GM12873 (cell line): ENCODE measurements around the gene C14orf93.

ENCODE experiments used
- TF ChIP-seq, protein P1 (sequence below): IDR thresholded peaks from 2 replicates; pipeline ENCODE4 v1.5.1; 2012; ENCODE audit warnings: low read depth, mild to moderate bottlenecking, moderate library complexity, low read length, control low read depth; ENCODE audit not compliant: insufficient read depth; ENCODE audit errors: missing control alignments

The C14orf93 gene

DNA sequence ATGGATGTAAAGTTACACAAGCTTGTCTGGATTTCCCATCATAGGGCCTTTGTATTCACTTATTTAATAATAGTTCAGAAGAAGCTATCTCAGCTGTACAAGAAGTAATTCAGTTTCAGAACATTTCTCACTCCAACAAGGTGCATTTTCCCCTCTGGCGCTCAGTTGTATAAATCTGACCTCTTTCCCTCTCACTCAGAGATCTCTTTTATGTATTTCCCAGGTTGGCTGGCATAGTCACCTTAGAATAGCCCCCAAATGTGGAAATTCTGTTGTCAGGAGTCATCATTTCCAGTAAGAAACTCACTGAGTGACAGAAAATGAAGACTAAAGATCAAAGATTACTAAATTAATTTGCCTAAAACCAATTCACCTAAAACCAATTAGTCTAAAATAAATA lies 38.8 kb downstream of the C14orf93 start:
- TF ChIP-seq, protein P1, sequence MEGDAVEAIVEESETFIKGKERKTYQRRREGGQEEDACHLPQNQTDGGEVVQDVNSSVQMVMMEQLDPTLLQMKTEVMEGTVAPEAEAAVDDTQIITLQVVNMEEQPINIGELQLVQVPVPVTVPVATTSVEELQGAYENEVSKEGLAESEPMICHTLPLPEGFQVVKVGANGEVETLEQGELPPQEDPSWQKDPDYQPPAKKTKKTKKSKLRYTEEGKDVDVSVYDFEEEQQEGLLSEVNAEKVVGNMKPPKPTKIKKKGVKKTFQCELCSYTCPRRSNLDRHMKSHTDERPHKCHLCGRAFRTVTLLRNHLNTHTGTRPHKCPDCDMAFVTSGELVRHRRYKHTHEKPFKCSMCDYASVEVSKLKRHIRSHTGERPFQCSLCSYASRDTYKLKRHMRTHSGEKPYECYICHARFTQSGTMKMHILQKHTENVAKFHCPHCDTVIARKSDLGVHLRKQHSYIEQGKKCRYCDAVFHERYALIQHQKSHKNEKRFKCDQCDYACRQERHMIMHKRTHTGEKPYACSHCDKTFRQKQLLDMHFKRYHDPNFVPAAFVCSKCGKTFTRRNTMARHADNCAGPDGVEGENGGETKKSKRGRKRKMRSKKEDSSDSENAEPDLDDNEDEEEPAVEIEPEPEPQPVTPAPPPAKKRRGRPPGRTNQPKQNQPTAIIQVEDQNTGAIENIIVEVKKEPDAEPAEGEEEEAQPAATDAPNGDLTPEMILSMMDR = no peak

DNA sequence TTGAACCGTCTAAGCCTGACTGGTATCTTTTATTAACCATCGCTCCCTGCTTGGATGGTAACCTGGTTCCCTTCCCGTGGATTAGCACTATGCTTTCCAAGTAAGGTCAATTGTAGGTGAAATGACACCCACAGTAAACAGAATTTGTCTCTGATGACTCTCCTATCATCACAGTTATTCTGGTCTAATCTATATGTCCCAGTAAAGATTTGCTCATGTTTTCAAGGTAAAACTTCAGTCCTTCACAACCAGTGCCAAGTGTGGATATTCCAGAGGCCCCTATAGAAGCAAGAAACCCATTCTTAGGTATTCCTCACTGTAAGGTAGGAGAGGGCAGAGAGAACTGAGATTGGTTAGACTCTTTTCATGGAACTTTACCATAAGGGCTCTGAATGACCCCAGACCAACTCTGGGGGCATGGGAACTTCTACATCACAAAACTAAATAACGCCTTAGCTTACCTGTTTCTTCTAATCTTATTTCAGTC lies 43.1 kb downstream of the C14orf93 start:
- TF ChIP-seq, protein P1 = no peak

DNA sequence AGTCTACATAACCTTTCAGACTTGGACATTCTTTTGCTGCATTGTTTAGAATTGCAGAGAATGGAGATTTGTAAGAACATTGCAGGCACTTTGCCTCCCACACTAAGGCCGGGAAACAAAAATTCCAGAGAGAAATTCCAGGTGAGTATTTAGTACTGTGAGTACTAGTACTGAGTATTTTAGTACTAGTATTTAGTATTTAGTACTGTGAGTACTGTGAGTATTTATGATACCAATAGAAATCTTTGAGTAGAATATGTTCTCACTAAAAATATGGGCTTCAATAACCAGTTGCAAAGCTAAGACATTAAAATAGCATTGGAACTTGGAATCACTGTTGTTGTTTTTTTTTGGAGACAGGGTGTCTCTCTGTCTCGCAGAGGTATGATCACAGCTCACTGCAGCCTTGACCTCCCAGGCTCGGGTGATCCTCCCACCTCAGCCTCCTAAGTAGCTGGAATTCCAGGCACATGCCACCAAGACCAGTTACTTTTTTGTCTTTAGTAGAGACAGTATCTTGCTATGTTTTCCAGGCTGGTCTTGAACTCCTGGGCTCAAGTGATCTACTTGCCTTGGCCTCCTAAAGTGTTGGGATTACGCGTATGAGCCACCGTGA lies 47.8 kb downstream of the C14orf93 start:
- TF ChIP-seq, protein P1 = no peak

DNA sequence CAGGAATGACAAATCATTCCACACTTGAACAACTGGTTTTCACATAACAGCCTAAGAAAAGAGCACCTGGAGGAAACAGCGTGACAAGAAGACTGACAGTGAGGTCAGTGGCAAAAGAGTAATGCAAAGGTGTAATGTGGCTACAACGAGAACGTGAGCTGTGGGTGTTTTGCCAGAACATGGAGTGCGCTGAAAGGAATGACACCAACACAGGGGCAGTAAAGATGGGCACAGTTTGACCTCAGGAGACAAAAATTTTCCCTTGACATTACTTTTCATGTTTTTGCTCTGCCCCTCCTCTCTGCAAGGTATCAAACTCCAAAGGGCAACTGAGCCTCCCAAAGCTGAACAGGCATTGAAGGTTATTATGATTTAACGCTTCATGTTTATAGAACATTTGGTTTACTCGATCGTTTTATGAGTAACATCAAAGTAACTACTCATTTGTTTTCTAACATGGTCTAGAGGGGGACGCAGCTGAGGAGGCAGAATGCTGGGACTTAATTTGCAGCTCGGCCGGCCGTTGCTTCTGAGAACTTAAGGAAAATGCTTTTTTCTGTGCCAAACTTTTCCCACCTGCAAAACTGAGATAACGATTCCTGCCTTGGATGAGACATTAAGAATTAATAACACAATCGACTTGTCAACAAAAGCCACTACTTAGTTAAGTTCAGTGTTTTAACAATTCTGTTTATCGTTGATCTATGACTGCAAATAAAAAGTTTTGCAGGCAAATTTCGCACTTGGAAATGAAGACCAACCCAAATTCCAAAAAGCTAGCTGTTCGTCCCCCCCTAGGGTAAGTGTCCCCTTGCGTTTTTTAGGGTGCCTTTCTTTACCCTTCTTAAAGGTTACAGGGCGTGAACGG lies 54.0 kb downstream of the C14orf93 start:
- TF ChIP-seq, protein P1 = no peak

DNA sequence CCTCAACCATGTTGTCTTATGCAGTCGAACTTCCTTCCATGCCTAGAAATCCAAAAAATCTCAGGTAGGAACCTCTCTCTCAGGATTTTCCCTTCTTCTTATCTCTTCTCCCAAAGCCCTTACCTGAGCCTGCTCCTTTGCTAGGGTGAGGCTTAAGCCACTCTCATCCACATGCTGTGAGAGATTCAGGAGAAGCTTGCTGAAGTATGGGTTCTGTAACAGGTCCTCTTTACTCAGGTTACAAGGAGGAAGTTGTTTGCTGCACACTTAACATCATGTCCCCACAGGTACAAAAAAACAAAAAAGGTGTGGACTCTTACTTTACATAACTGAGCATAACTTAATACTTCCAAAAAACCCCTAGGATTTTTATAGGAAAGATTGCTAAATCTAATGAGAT lies 57.5 kb downstream of the C14orf93 start:
- TF ChIP-seq, protein P1 = no peak

DNA sequence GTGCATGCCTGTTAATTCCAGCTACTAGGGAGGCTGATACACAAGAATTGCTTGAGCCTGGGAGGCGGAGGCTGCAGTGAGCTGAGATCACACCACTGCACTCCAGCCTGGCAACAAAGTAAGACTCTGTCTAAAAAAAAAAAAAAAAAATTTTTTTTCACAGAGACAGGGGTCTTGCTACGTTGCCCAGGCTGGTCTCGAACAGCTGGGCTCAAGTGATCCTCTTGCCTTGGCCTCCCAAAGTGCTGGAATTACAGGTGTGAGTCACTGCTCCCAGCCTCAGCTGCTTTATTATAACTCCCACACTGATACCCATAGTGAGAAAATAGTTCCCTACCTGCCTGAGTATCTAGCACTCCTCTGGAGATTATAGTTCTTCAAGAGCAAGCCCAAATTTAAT lies 64.3 kb downstream of the C14orf93 start:
- TF ChIP-seq, protein P1 = no peak

DNA sequence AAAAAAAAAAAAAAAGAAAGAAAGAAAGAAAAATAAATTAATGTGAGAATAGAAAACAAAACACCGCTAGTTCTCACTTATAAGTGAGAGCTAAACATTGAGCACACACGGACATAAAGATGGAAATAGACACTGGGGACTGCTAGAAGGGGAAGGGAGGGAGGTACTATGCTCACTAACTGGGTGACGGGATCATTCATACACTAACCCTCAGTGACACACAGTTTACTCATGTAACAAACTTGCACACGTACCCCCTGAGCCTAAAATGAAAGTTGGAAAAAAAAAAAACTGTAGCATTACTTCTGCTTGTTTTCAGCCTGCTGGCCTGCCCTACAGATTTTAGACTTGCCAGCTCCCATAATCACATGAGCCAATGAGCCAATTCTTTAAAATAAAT lies 70.3 kb downstream of the C14orf93 start:
- TF ChIP-seq, protein P1 = no peak
